Neural progenitor cell (in vitro differentiated cells): ENCODE measurements around the gene CNPY2.
"Not testable (repeated sequence)": the region's sequence is repeated elsewhere in the genome, so short reads cannot be mapped to it uniquely, and the experiment has no call there.

Experiments
- EZH2 ChIP-seq: fragments of 200-600 bp; sonication (generic); IDR thresholded peaks from 2 replicates; pipeline ENCODE4 v1.6.1; 2017; ENCODE audit warnings: antibody characterized with exemption, mild to moderate bottlenecking, moderate library complexity
- EZH2phosphoT487 ChIP-seq: fragments of 200-600 bp; sonication (generic); IDR thresholded peaks from 2 replicates; pipeline ENCODE4 v1.6.1; 2017; ENCODE audit warnings: antibody characterized with exemption
- TF ChIP-seq, protein P1 (sequence below): fragments of 200-600 bp; sonication (generic); IDR thresholded peaks from 2 replicates; pipeline ENCODE4 v1.5.1; 2017; ENCODE audit warnings: antibody characterized with exemption, mild to moderate bottlenecking

- TF ChIP-seq, protein P1, sequence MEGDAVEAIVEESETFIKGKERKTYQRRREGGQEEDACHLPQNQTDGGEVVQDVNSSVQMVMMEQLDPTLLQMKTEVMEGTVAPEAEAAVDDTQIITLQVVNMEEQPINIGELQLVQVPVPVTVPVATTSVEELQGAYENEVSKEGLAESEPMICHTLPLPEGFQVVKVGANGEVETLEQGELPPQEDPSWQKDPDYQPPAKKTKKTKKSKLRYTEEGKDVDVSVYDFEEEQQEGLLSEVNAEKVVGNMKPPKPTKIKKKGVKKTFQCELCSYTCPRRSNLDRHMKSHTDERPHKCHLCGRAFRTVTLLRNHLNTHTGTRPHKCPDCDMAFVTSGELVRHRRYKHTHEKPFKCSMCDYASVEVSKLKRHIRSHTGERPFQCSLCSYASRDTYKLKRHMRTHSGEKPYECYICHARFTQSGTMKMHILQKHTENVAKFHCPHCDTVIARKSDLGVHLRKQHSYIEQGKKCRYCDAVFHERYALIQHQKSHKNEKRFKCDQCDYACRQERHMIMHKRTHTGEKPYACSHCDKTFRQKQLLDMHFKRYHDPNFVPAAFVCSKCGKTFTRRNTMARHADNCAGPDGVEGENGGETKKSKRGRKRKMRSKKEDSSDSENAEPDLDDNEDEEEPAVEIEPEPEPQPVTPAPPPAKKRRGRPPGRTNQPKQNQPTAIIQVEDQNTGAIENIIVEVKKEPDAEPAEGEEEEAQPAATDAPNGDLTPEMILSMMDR = not testable (repeated sequence)
- not testable (repeated sequence) for TF ChIP-seq EZH2, EZH2phosphoT487
These were observed 5.8 kb upstream of the CNPY2 start for GRCh38 chr12:56321610-56322009.
